ENCODE measurements around the gene CNOT3.

- TF ChIP-seq FOXK2 (IDR thresholded peaks at IDR 0.05): no peak
- TF ChIP-seq L3MBTL2 (conservative IDR thresholded peaks at IDR 0.05): no peak
- no peak for TF ChIP-seq SP1 (IDR thresholded peaks at IDR 0.05)
- TF ChIP-seq SUZ12 (IDR thresholded peaks at IDR 0.05): no peak
- TF ChIP-seq NFRKB (IDR thresholded peaks at IDR 0.05): no peak
- TF ChIP-seq HDGF (IDR thresholded peaks at IDR 0.05; ENCODE audit: borderline replicate concordance): no peak
Observed at GRCh38 chr19:54160182-54160811, 22.7 kb downstream of the CNOT3 start.

All from HEK293T (cell line).